Measurements from ENCODE around the gene CFAP99.

GRCh38 chr4:2465032-2465431, 46.3 kb downstream of the CFAP99 start:
- no peak for TF ChIP-seq TCF4 (CRISPR knock-in tag; IDR thresholded peaks at IDR 0.05; ENCODE audit: borderline replicate concordance)
- no peak for TF ChIP-seq ARNTL (CRISPR knock-in tag; IDR thresholded peaks at IDR 0.05; ENCODE audit: borderline replicate concordance, low read depth)
- TF ChIP-seq, protein P1, sequence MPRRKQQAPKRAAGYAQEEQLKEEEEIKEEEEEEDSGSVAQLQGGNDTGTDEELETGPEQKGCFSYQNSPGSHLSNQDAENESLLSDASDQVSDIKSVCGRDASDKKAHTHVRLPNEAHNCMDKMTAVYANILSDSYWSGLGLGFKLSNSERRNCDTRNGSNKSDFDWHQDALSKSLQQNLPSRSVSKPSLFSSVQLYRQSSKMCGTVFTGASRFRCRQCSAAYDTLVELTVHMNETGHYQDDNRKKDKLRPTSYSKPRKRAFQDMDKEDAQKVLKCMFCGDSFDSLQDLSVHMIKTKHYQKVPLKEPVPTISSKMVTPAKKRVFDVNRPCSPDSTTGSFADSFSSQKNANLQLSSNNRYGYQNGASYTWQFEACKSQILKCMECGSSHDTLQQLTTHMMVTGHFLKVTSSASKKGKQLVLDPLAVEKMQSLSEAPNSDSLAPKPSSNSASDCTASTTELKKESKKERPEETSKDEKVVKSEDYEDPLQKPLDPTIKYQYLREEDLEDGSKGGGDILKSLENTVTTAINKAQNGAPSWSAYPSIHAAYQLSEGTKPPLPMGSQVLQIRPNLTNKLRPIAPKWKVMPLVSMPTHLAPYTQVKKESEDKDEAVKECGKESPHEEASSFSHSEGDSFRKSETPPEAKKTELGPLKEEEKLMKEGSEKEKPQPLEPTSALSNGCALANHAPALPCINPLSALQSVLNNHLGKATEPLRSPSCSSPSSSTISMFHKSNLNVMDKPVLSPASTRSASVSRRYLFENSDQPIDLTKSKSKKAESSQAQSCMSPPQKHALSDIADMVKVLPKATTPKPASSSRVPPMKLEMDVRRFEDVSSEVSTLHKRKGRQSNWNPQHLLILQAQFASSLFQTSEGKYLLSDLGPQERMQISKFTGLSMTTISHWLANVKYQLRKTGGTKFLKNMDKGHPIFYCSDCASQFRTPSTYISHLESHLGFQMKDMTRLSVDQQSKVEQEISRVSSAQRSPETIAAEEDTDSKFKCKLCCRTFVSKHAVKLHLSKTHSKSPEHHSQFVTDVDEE (CRISPR knock-in tag; IDR thresholded peaks at IDR 0.05) = no peak
- TF ChIP-seq PATZ1 (CRISPR knock-in tag; IDR thresholded peaks at IDR 0.05; ENCODE audit: borderline replicate concordance) = no peak
- TF ChIP-seq ZFP3 (CRISPR knock-in tag; IDR thresholded peaks at IDR 0.05) = no peak
- TF ChIP-seq BACH2 (CRISPR knock-in tag; IDR thresholded peaks at IDR 0.05; ENCODE audit: borderline replicate concordance) = no peak
- TF ChIP-seq CSDC2 (CRISPR knock-in tag; IDR thresholded peaks at IDR 0.05) = no peak
- no peak for TF ChIP-seq ESRRG (CRISPR knock-in tag; IDR thresholded peaks at IDR 0.05)
- no peak for TF ChIP-seq PPARA (CRISPR knock-in tag; IDR thresholded peaks at IDR 0.05; ENCODE audit: borderline replicate concordance)
- no peak for TF ChIP-seq OSR1 (CRISPR knock-in tag; IDR thresholded peaks at IDR 0.05)
- no peak for TF ChIP-seq ZNF70 (CRISPR knock-in tag; IDR thresholded peaks at IDR 0.05)

All from SK-N-SH treated with all-trans-retinoic acid at 6 μM for 48 hours (cell line).